A549 (cell line): ENCODE measurements around the gene S100A7A. TPM values are rescaled to one million over a fixed set of nuclear protein-coding genes. Genes with fewer than 3 reads are reported as not detected.

Experiments used
- ATAC-seq, 2 experiments: fragments of 200-7000 bp in 1 of 2; fragments of >200 bp in 1 of 2; cut with Nextera tagmentation in 1 of 2; cut with Tn5 transposase in 1 of 2; 3 replicates each; pipeline versions ENCODE4 v1.8.0 to v1.9.1; 2018 to 2020; ENCODE audit warnings: mild to moderate bottlenecking in 1 of 2, moderate library complexity in 1 of 2
- CTCF ChIA-PET: fragments of 300-600 bp; sonication (Branson Sonifier 250); formaldehyde crosslinking; extraction: SDS; loops from one replicate; lab custom pipeline; 2021; ENCODE audit warnings: antibody characterized with exemption, inconsistent platforms; lab: Yijun Ruan, JAX
- POLR2A ChIA-PET: fragments of 350-600 bp; formaldehyde crosslinking; extraction: SDS; loops from one replicate; lab custom pipeline; 2021; ENCODE audit warnings: antibody characterized with exemption, inconsistent platforms; lab: Yijun Ruan, JAX
- DNase-seq, 2 experiments: peaks; one replicate each; pipeline versions ENCODE4 v3.0.0 to v3.0.0-alpha.2; 2011 to 2016; ENCODE audit warnings: low read depth in 1 of 2, low spot score in 1 of 2
- FAIRE-seq: peaks from 2 replicates; lab custom pipeline; 2011; peaks lifted over from hg19 to GRCh38; lab: Jason Lieb, UNC
- H3K27ac ChIP-seq, 2 experiments: fragments of >200 bp; sonication (Bioruptor Twin); formaldehyde crosslinking; 3 replicates each; pipeline ENCODE4 v1.5.1; 2016 to 2017
- H3K4me1 ChIP-seq: fragments of >200 bp; sonication (Bioruptor Twin); formaldehyde crosslinking; 3 replicates; pipeline ENCODE4 v1.6.1; 2016
- H3K4me2 ChIP-seq: fragments of >200 bp; sonication (Bioruptor Twin); formaldehyde crosslinking; 3 replicates; pipeline ENCODE4 v1.6.1; 2016
- H3K4me3 ChIP-seq: fragments of >200 bp; sonication (Bioruptor Twin); formaldehyde crosslinking; 3 replicates; pipeline ENCODE4 v1.5.1; 2016
- H3K9me3 ChIP-seq: fragments of >200 bp; sonication (Bioruptor Twin); formaldehyde crosslinking; 3 replicates; pipeline ENCODE4 v1.6.1; 2016
- BHLHE40 ChIP-seq: IDR thresholded peaks from 2 replicates; pipeline ENCODE4 v1.6.1; 2012; ENCODE audit warnings: low read depth, low read length, inconsistent platforms
- CBX2 ChIP-seq: fragments of 200-600 bp; sonication (generic); IDR thresholded peaks from 2 replicates; pipeline ENCODE4 v1.6.1; 2016; ENCODE audit warnings: low read depth, mild to moderate bottlenecking, borderline replicate concordance
- CEBPB ChIP-seq, 2 experiments: fragments of >200 bp in 1 of 2; sonication (Bioruptor Twin) in 1 of 2; formaldehyde crosslinking in 1 of 2; IDR thresholded peaks; 2 replicates each; pipeline ENCODE4 v1.6.1; 2012 to 2016
- EHF ChIP-seq: fragments of 250-450 bp; sonication (Bioruptor Pico); IDR thresholded peaks from 2 replicates; pipeline ENCODE4 v1.5.0; 2020; ENCODE audit warnings: mild to moderate bottlenecking
- EHMT2 ChIP-seq: fragments of 200-600 bp; sonication (generic); IDR thresholded peaks from 2 replicates; pipeline ENCODE4 v1.6.1; 2016; ENCODE audit warnings: antibody characterized with exemption, low read depth, mild to moderate bottlenecking, moderate library complexity
- HEYL ChIP-seq: fragments of 250-450 bp; sonication (Bioruptor Pico); IDR thresholded peaks from 2 replicates; pipeline ENCODE4 v1.8.0; 2021; ENCODE audit warnings: mild to moderate bottlenecking, moderate library complexity
- HOXA7 ChIP-seq: fragments of 250-450 bp; sonication (Bioruptor Pico); IDR thresholded peaks from 2 replicates; pipeline ENCODE4 v1.5.0; 2020; ENCODE audit warnings: mild to moderate bottlenecking, moderate library complexity
- JUN ChIP-seq, 2 experiments: fragments of >200 bp; sonication (Bioruptor Twin); formaldehyde crosslinking; IDR thresholded peaks; 2 replicates in 1 of 2; 3 replicates in 1 of 2; pipeline ENCODE4 v1.6.1; 2016 to 2017
- MAFK ChIP-seq: fragments of 450-650 bp; IDR thresholded peaks from 2 replicates; pipeline ENCODE4 v1.6.1; 2014; ENCODE audit not compliant: partially characterized antibody
- NFE2L2 ChIP-seq: fragments of 150-350 bp; conservative IDR thresholded peaks from 2 replicates; pipeline ENCODE4 v1.6.1; 2014; ENCODE audit warnings: low read length
- NR3C1 ChIP-seq: fragments of >200 bp; sonication (Bioruptor Twin); formaldehyde crosslinking; IDR thresholded peaks from 3 replicates; pipeline ENCODE4 v1.6.1; 2017
- PHF8 ChIP-seq: fragments of 200-600 bp; sonication (generic); IDR thresholded peaks from 2 replicates; pipeline ENCODE4 v1.6.1; 2016; ENCODE audit warnings: low read depth, mild to moderate bottlenecking, antibody characterized with exemption, moderate library complexity, borderline replicate concordance
- RAD21 ChIP-seq, 2 experiments: fragments of >200 bp in 1 of 2; sonication (Bioruptor Twin) in 1 of 2; formaldehyde crosslinking in 1 of 2; IDR thresholded peaks in 1 of 2; conservative IDR thresholded peaks in 1 of 2; 2 replicates in 1 of 2; 3 replicates in 1 of 2; pipeline ENCODE4 v1.6.1; 2012 to 2018; ENCODE audit warnings: inconsistent platforms in 1 of 2
- RNF2 ChIP-seq: fragments of 200-600 bp; sonication (generic); IDR thresholded peaks from 2 replicates; pipeline ENCODE4 v1.6.1; 2016; ENCODE audit warnings: low read depth, mild to moderate bottlenecking, antibody characterized with exemption, moderate library complexity, borderline replicate concordance
- ZC3H11A ChIP-seq: fragments of 450-650 bp; IDR thresholded peaks from 2 replicates; pipeline ENCODE4 v1.6.1; 2014; ENCODE audit warnings: antibody characterized with exemption, mild to moderate bottlenecking
- WGBS: methylation state at CpG from one replicate; pipeline ENCODE4 v1.1.6; 2017; ENCODE audit errors: missing lambda C conversion rate; 5-methylcytosine and 5-hydroxymethylcytosine counted together
- polyA plus RNA-seq, 4 experiments: library from polyadenylated mRNA; depleted of rRNA in 3 of 4; stranded (reverse); fragments of >200 nt; fragmentation: RNase III in 1 of 4; extraction: RNeasy Plus Mini Kit Qiagen cat#74134 plus additional on column Dnase treatment in 1 of 4; gene quantifications; 2 replicates in 3 of 4; 3 replicates in 1 of 4; pipeline ENCODE4 v1.2.3, GENCODE V29; 2011 to 2017
- TF ChIP-seq, protein P1 (sequence below): IDR thresholded peaks from 2 replicates; pipeline ENCODE4 v1.6.1; 2012
- TF ChIP-seq, protein P2 (sequence below): fragments of 250-450 bp; sonication (Bioruptor Pico); IDR thresholded peaks from 2 replicates; pipeline ENCODE4 v1.5.0; 2021; ENCODE audit warnings: mild to moderate bottlenecking, moderate library complexity, borderline replicate concordance
- TF ChIP-seq, protein P3 (sequence below): fragments of 250-450 bp; sonication (Bioruptor Pico); IDR thresholded peaks from 2 replicates; pipeline ENCODE4 v1.5.0; 2020; ENCODE audit warnings: low read depth, mild to moderate bottlenecking, moderate library complexity
- TF ChIP-seq, protein P4 (sequence below): IDR thresholded peaks from 2 replicates; pipeline ENCODE4 v1.6.1; 2012; ENCODE audit warnings: low read depth, borderline replicate concordance
- TF ChIP-seq, protein P5 (sequence below): fragments of 450-650 bp; IDR thresholded peaks from 2 replicates; pipeline ENCODE4 v1.6.1; 2014; ENCODE audit warnings: antibody characterized with exemption

The S100A7A gene
- polyA plus RNA-seq, 2 of the 4 experiments (the other 2 are of a cell fraction): not detected

DNA sequence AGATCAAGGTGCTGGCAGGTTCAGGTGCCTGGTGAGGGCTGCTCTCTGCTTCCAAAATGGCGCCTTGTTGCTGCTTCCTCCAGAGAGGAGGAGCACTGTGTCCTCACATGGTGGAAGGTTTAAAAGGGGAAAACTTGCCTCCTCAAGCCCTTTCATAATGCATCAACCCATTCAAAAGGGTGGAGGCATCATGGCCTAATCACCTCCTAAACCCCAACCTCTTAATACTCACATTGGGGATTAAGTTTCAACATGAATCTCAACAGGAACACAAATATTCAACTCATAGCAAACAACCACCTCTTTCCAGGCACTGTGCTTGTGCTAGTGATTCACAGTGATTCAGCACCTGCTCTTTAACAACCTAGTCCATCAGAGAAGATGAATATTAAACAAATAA, 45.1 kb upstream of the S100A7A start:
- no peak for FAIRE-seq
- H3K4me2 ChIP-seq: no peak overlapping the region
- TF ChIP-seq, protein P1, sequence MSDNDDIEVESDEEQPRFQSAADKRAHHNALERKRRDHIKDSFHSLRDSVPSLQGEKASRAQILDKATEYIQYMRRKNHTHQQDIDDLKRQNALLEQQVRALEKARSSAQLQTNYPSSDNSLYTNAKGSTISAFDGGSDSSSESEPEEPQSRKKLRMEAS: no peak
- no peak for TF ChIP-seq ZC3H11A
- no peak overlapping the region for H3K27ac ChIP-seq
- WGBS: 16% methylated on average over 1 of the region's 1 CpG
- H3K4me3 ChIP-seq: no peak overlapping the region
- POLR2A ChIA-PET: no interaction called here
- DNase-seq: no peak
- peaks cover 5% of the 10 kb centered on the region; the same call in 1 of the 3 replicates for H3K4me1 ChIP-seq
- ATAC-seq: no peak
- no peaks in the 10 kb centered on the region for H3K9me3 ChIP-seq
- CTCF ChIA-PET: no interaction called here

DNA sequence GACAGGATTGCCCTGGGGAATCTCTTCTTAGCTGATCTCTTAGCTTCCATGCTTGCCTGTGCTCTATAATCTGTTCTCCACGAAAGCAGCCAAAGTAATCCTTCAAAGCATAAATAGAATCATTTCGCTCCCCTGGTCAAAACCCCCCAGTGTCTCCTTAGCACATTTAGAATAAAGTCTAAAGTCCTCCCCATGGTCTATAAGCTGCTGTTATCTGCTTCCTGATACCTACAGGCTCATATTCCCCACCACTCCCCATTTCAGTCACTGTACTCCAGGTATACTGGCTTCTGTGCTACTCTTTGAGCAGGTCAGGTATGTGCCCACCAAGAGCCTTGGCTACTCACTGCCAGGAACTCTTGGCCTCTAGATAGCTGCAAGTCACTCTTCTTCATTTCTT, 43.7 kb upstream of the S100A7A start:
- H3K4me2 ChIP-seq: no peak overlapping the region
- no peak overlapping the region for H3K27ac ChIP-seq
- 11% methylated on average over 2 of the region's 2 CpGs for WGBS
- H3K4me1 ChIP-seq: peaks cover 5% of the 10 kb centered on the region; the same call in 1 of the 3 replicates
- DNase-seq (no peak), ATAC-seq (no peak), FAIRE-seq (no peak)
- TF ChIP-seq HOXA7 (CRISPR knock-in tag) (no peak), CEBPB (IDR thresholded peaks at IDR 0.05) (no peak), NR3C1 (no peak), NFE2L2 (no peak), PHF8 (no peak), EHMT2 (no peak), RNF2 (no peak), BHLHE40 (no peak), ZC3H11A (no peak), HEYL (CRISPR knock-in tag) (no peak), CBX2 (no peak), JUN (IDR thresholded peaks at IDR 0.05) (no peak), RAD21 (conservative IDR thresholded peaks at IDR 0.05 in 1 of 2, IDR thresholded peaks at IDR 0.05 in 1 of 2) (no peak), MAFK (no peak)
- TF ChIP-seq, protein P2, sequence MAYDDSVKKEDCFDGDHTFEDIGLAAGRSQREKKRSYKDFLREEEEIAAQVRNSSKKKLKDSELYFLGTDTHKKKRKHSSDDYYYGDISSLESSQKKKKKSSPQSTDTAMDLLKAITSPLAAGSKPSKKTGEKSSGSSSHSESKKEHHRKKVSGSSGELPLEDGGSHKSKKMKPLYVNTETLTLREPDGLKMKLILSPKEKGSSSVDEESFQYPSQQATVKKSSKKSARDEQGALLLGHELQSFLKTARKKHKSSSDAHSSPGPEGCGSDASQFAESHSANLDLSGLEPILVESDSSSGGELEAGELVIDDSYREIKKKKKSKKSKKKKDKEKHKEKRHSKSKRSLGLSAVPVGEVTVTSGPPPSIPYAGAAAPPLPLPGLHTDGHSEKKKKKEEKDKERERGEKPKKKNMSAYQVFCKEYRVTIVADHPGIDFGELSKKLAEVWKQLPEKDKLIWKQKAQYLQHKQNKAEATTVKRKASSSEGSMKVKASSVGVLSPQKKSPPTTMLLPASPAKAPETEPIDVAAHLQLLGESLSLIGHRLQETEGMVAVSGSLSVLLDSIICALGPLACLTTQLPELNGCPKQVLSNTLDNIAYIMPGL: no peak
- TF ChIP-seq, protein P3, sequence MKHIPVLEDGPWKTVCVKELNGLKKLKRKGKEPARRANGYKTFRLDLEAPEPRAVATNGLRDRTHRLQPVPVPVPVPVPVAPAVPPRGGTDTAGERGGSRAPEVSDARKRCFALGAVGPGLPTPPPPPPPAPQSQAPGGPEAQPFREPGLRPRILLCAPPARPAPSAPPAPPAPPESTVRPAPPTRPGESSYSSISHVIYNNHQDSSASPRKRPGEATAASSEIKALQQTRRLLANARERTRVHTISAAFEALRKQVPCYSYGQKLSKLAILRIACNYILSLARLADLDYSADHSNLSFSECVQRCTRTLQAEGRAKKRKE (CRISPR knock-in tag): no peak
- TF ChIP-seq, protein P4, sequence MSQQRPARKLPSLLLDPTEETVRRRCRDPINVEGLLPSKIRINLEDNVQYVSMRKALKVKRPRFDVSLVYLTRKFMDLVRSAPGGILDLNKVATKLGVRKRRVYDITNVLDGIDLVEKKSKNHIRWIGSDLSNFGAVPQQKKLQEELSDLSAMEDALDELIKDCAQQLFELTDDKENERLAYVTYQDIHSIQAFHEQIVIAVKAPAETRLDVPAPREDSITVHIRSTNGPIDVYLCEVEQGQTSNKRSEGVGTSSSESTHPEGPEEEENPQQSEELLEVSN: no peak
- TF ChIP-seq, protein P5, sequence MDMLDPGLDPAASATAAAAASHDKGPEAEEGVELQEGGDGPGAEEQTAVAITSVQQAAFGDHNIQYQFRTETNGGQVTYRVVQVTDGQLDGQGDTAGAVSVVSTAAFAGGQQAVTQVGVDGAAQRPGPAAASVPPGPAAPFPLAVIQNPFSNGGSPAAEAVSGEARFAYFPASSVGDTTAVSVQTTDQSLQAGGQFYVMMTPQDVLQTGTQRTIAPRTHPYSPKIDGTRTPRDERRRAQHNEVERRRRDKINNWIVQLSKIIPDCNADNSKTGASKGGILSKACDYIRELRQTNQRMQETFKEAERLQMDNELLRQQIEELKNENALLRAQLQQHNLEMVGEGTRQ: no peak
- CTCF ChIA-PET: interaction anchor here (0.7 to 6.0 kb wide), 4 partner anchors 19 to 123 kb away, joined by 3 to 41 read pairs (median 4); no protein-coding TSS in a partner anchor
- H3K4me3 ChIP-seq: no peak overlapping the region
- POLR2A ChIA-PET: no interaction called here
- H3K9me3 ChIP-seq: no peaks in the 10 kb centered on the region

DNA sequence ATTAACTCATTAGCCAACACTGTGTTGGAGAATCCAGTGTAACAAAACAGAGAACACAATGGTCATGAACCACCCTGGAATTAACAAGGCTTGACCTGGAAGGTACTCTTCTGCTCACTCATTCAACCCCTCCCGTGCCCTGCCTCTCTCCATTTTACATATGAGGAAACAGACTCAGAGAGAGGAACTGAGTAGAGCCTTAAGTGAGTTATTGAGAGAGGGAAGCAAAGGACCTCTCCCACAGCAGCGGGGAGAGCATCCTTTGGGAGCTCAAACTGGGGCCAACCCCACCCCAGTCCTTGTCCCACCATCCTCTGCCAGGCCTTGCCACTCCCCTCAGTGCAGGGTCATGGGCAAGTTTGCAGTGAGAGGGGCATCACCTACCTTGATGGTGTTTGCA, 42.2 kb upstream of the S100A7A start:
- POLR2A ChIA-PET: no interaction called here
- Histone ChIP-seq H3K4me2 (no peak overlapping the region), H3K9me3 (no peaks in the 10 kb centered on the region), H3K4me1 (peaks cover 5% of the 10 kb centered on the region; the same call in 1 of the 3 replicates), H3K27ac (no peak overlapping the region), H3K4me3 (no peak overlapping the region)
- CTCF ChIA-PET: interaction anchor here (1.2 to 6.0 kb wide), 4 partner anchors 11 to 121 kb away, joined by 4 to 41 read pairs (median 5); partner anchors contain the start of gene S100A9
- 0% methylated on average over 2 of the region's 2 CpGs for WGBS
- TF ChIP-seq EHF (CRISPR knock-in tag) (no peak), CBX2 (no peak), PHF8 (no peak)
- TF ChIP-seq, protein P4: no peak
- DNase-seq (no peak), ATAC-seq (no peak), FAIRE-seq (no peak)
